PFSK-1 (cell line): Measurements from ENCODE around the gene RBM20.

Experiments
- FOXP2 ChIP-seq: optimal IDR thresholded peaks from 2 replicates; pipeline ENCODE3; 2011; ENCODE audit warnings: borderline replicate concordance, control low read depth, inconsistent platforms; ENCODE audit not compliant: insufficient read depth; ENCODE audit errors: extremely low read length, extremely low read depth
- POLR2AphosphoS5 ChIP-seq: IDR thresholded peaks from 2 replicates; pipeline ENCODE4 v1.6.1; 2012; ENCODE audit warnings: low read depth, mild to moderate bottlenecking, control low read depth, low read length, moderate library complexity
- REST ChIP-seq, 2 experiments: IDR thresholded peaks; 2 replicates each; pipeline versions ENCODE4 v1.6.1 to v1.8.0; 2011 to 2012; ENCODE audit warnings: low read depth in 2 of 2, low read length in 2 of 2, control low read depth in 1 of 2, inconsistent platforms in 1 of 2, mild to moderate bottlenecking in 1 of 2, moderate library complexity in 1 of 2; ENCODE audit not compliant: insufficient read depth in 1 of 2
- SIN3A ChIP-seq: IDR thresholded peaks from 2 replicates; pipeline ENCODE4 v1.6.1; 2012; ENCODE audit warnings: mild to moderate bottlenecking, low read length, moderate library complexity, borderline replicate concordance; ENCODE audit not compliant: insufficient read depth
- TAF1 ChIP-seq: IDR thresholded peaks from 2 replicates; pipeline ENCODE4 v1.6.1; 2012; ENCODE audit warnings: low read length, control low read depth, borderline replicate concordance; ENCODE audit not compliant: insufficient read depth

RBM20 gene

GRCh38 chr10:110650265-110650668 lies 6.1 kb downstream of the RBM20 start:
- no peak for TF ChIP-seq TAF1

- TF ChIP-seq POLR2AphosphoS5 (no peak), FOXP2 (peak; percentile 56)
Observed at GRCh38 chr10:110651044-110651958, 7.2 kb downstream of the RBM20 start.

GRCh38 chr10:110652475-110653118 lies 8.5 kb downstream of the RBM20 start:
- TF ChIP-seq SIN3A (no peak), FOXP2 (no peak), TAF1 (no peak), POLR2AphosphoS5 (no peak), REST (IDR thresholded peaks at IDR 0.05; ENCODE audit: insufficient read depth in 1 of 2, low read depth in 2 of 2, low read length in 2 of 2) (no peak)

GRCh38 chr10:110655320-110655719 lies 11.2 kb downstream of the RBM20 start:
- TF ChIP-seq POLR2AphosphoS5 (no peak), TAF1 (no peak), REST (IDR thresholded peaks at IDR 0.05; ENCODE audit: insufficient read depth in 1 of 2, low read depth in 2 of 2, low read length in 2 of 2) (no peak), SIN3A (no peak), FOXP2 (no peak)

GRCh38 chr10:110656612-110657011 lies 12.5 kb downstream of the RBM20 start:
- TF ChIP-seq SIN3A (no peak), POLR2AphosphoS5 (no peak), FOXP2 (no peak), REST (IDR thresholded peaks at IDR 0.05; ENCODE audit: insufficient read depth in 1 of 2, low read depth in 2 of 2, low read length in 2 of 2) (no peak), TAF1 (no peak)
